ENCODE data around the gene GPNMB.
"Not testable (repeated sequence)": the region's sequence is repeated elsewhere in the genome, so short reads cannot be mapped to it uniquely, and the experiment has no call there.

The GPNMB gene

GRCh38 chr7:23291957-23292560 is 45.5 kb downstream of the GPNMB start:
- ATAC-seq (ENCODE audit: low read depth): no peak
- H3K27ac Mint-ChIP-seq: no peak overlapping the region
- no peaks in the 10 kb centered on the region for H3K9me3 Mint-ChIP-seq
- no peak for DNase-seq (ENCODE audit: low spot score in 2 of 2)
- no peaks in the 10 kb centered on the region for H3K4me1 Mint-ChIP-seq
- peaks cover 4% of the 10 kb centered on the region for H3K36me3 Mint-ChIP-seq
- H3K27me3 Mint-ChIP-seq: peaks cover 5% of the 10 kb centered on the region
- H3K4me3 Mint-ChIP-seq: no peak overlapping the region

GRCh38 chr7:23292623-23293022 is 46.0 kb downstream of the GPNMB start:
- ATAC-seq (ENCODE audit: low read depth) (no peak), DNase-seq (ENCODE audit: low spot score in 2 of 2) (no peak)
- Mint-ChIP-seq H3K27ac (no peak overlapping the region), H3K27me3 (peaks cover 5% of the 10 kb centered on the region), H3K9me3 (no peaks in the 10 kb centered on the region), H3K4me1 (no peaks in the 10 kb centered on the region), H3K4me3 (no peak overlapping the region), H3K36me3 (peaks cover 4% of the 10 kb centered on the region)

- no peak for ATAC-seq (ENCODE audit: low read depth)
- no peak for DNase-seq (ENCODE audit: low spot score in 2 of 2)
- H3K36me3 Mint-ChIP-seq: peaks cover 3% of the 10 kb centered on the region
- no peak overlapping the region for H3K27ac Mint-ChIP-seq
- H3K9me3 Mint-ChIP-seq: peaks cover 4% of the 10 kb centered on the region
- H3K4me3 Mint-ChIP-seq: no peak overlapping the region
- H3K4me1 Mint-ChIP-seq: peaks cover 5% of the 10 kb centered on the region
- peaks cover 5% of the 10 kb centered on the region for H3K27me3 Mint-ChIP-seq
Observed at GRCh38 chr7:23293500-23294073, 47.0 kb downstream of the GPNMB start.

- Mint-ChIP-seq H3K4me1 (peaks cover 9% of the 10 kb centered on the region), H3K4me3 (no peak overlapping the region), H3K9me3 (peaks cover 4% of the 10 kb centered on the region), H3K36me3 (peaks cover 3% of the 10 kb centered on the region), H3K27me3 (peaks cover 5% of the 10 kb centered on the region), H3K27ac (no peak overlapping the region)
- ATAC-seq (ENCODE audit: low read depth) (no peak), DNase-seq (ENCODE audit: low spot score in 2 of 2) (no peak)
Observed at GRCh38 chr7:23294549-23295400, 48.2 kb downstream of the GPNMB start.

GRCh38 chr7:23295401-23295697 is 48.8 kb downstream of the GPNMB start:
- Mint-ChIP-seq H3K4me1 (peaks cover 13% of the 10 kb centered on the region), H3K27ac (no peak overlapping the region), H3K9me3 (peaks cover 4% of the 10 kb centered on the region), H3K27me3 (peaks cover 5% of the 10 kb centered on the region), H3K36me3 (peaks cover 3% of the 10 kb centered on the region), H3K4me3 (no peak overlapping the region)
- ATAC-seq (ENCODE audit: low read depth): no peak
- no peak for DNase-seq (ENCODE audit: low spot score in 2 of 2)

GRCh38 chr7:23298141-23298881 is 51.7 kb downstream of the GPNMB start:
- Mint-ChIP-seq H3K36me3 (peaks cover 13% of the 10 kb centered on the region), H3K4me1 (peaks cover 29% of the 10 kb centered on the region), H3K27me3 (peaks cover 1% of the 10 kb centered on the region), H3K27ac (peak overlapping the region; percentile 98), H3K4me3 (peak overlapping the region; percentile 88), H3K9me3 (peaks cover 4% of the 10 kb centered on the region)
- no peak for ATAC-seq (ENCODE audit: low read depth)
- no peak for DNase-seq (ENCODE audit: low spot score in 2 of 2)

GRCh38 chr7:23298885-23299769 is 52.6 kb downstream of the GPNMB start, which contains the start of gene MALSU1:
Gene MALSU1 (plus strand): TSS chr7:23299339. CDS start chr7:23299353, 14 bp downstream.
- peak within 1 kb of the TSS; percentile 98 for H3K27ac Mint-ChIP-seq
- DNase-seq (ENCODE audit: low spot score in 2 of 2): peak; percentile 94 to 95
- peak; percentile 98 for ATAC-seq (ENCODE audit: low read depth)
- peaks cover 4% of the 10 kb centered on the region for H3K9me3 Mint-ChIP-seq
- H3K27me3 Mint-ChIP-seq: peaks cover 1% of the 10 kb centered on the region
- H3K36me3 Mint-ChIP-seq: peaks cover 15% of the 10 kb centered on the region
- H3K4me1 Mint-ChIP-seq: peaks cover 29% of the 10 kb centered on the region
- peak within 1 kb of the TSS; percentile 88 for H3K4me3 Mint-ChIP-seq

GRCh38 chr7:23299770-23300300 is 53.3 kb downstream of the GPNMB start:
- H3K27me3 Mint-ChIP-seq: no peaks in the 10 kb centered on the region
- peak overlapping the region; percentile 88 for H3K4me3 Mint-ChIP-seq
- DNase-seq (ENCODE audit: low spot score in 2 of 2) (no peak), ATAC-seq (ENCODE audit: low read depth) (no peak)
- H3K27ac Mint-ChIP-seq: peak overlapping the region; percentile 98
- peaks cover 15% of the 10 kb centered on the region for H3K36me3 Mint-ChIP-seq
- H3K4me1 Mint-ChIP-seq: peaks cover 30% of the 10 kb centered on the region
- peaks cover 4% of the 10 kb centered on the region for H3K9me3 Mint-ChIP-seq

- DNase-seq (ENCODE audit: low spot score in 2 of 2) (no peak), ATAC-seq (ENCODE audit: low read depth) (no peak)
- Mint-ChIP-seq H3K4me3 (no peak overlapping the region), H3K9me3 (no peaks in the 10 kb centered on the region), H3K27ac (peak overlapping the region; percentile 64), H3K27me3 (no peaks in the 10 kb centered on the region), H3K4me1 (peaks cover 21% of the 10 kb centered on the region), H3K36me3 (peaks cover 22% of the 10 kb centered on the region)
Observed at GRCh38 chr7:23306936-23307521, 60.5 kb downstream of the GPNMB start.

- H3K27me3 Mint-ChIP-seq: no peaks in the 10 kb centered on the region
- no peaks in the 10 kb centered on the region for H3K9me3 Mint-ChIP-seq
- H3K4me3 Mint-ChIP-seq: no peak overlapping the region
- DNase-seq (ENCODE audit: low spot score in 2 of 2) (no peak), ATAC-seq (ENCODE audit: low read depth) (no peak)
- H3K4me1 Mint-ChIP-seq: peaks cover 14% of the 10 kb centered on the region
- H3K36me3 Mint-ChIP-seq: peaks cover 12% of the 10 kb centered on the region
- no peak overlapping the region for H3K27ac Mint-ChIP-seq
Observed at GRCh38 chr7:23308754-23309153, 62.2 kb downstream of the GPNMB start.

- H3K9me3 Mint-ChIP-seq; ATAC-seq (ENCODE audit: low read depth); DNase-seq (ENCODE audit: low spot score in 2 of 2); H3K27ac Mint-ChIP-seq; H3K4me1 Mint-ChIP-seq; H3K27me3 Mint-ChIP-seq; H3K36me3 Mint-ChIP-seq; H3K4me3 Mint-ChIP-seq: not testable (repeated sequence)
Observed at GRCh38 chr7:23312141-23312540, 65.6 kb downstream of the GPNMB start.

- Mint-ChIP-seq H3K27me3 (no peaks in the 10 kb centered on the region), H3K36me3 (no peaks in the 10 kb centered on the region), H3K4me3 (no peak overlapping the region), H3K4me1 (no peaks in the 10 kb centered on the region), H3K9me3 (no peaks in the 10 kb centered on the region), H3K27ac (no peak overlapping the region)
- ATAC-seq (ENCODE audit: low read depth) (no peak), DNase-seq (ENCODE audit: low spot score in 2 of 2) (no peak)
Observed at GRCh38 chr7:23315366-23315765, 68.8 kb downstream of the GPNMB start.
